Activated CD8-positive, alpha-beta T cell treated with anti-CD3 and anti-CD28 coated beads, Interleukin-2, amount 10 ng/mL, durations not matched to agents 7 days and 5 days (primary cell): Measurements from ENCODE around the gene EVC. TPM values are rescaled to one million over a fixed set of nuclear protein-coding genes. Genes with fewer than 3 reads are reported as not detected.

Source experiments
- ATAC-seq: fragments of 150-1000 bp; cut with Tn5 transposase; one replicate; pipeline ENCODE4 v1.10.0; 2021; ENCODE audit warnings: moderate library complexity
- CTCF ChIA-PET: fragments of 350-600 bp; sonication (Branson Sonifier 250); formaldehyde crosslinking; loops from one replicate; lab custom pipeline; 2021; ENCODE audit warnings: antibody characterized with exemption; lab: Charles Lee
- POLR2A ChIA-PET: fragments of 350-600 bp; sonication (Branson Sonifier 250); formaldehyde crosslinking; loops from one replicate; lab custom pipeline; 2021; ENCODE audit warnings: antibody characterized with exemption; lab: Charles Lee
- DNase-seq: peaks from one replicate; pipeline ENCODE4 v3.0.0-alpha.2; 2020
- H3K27ac Mint-ChIP-seq: one replicate; pipeline ENCODE4 v1.8.0; 2021; ENCODE audit warnings: mild to moderate bottlenecking, mixed read lengths
- H3K27me3 Mint-ChIP-seq: one replicate; pipeline ENCODE4 v1.8.0; 2021; ENCODE audit warnings: low read depth, mixed read lengths
- H3K36me3 Mint-ChIP-seq: one replicate; pipeline ENCODE4 v1.8.0; 2021; ENCODE audit warnings: low read depth, mixed read lengths
- H3K4me1 Mint-ChIP-seq: one replicate; pipeline ENCODE4 v1.8.0; 2021; ENCODE audit warnings: low read depth, mixed read lengths
- H3K4me3 Mint-ChIP-seq: one replicate; pipeline ENCODE4 v1.8.0; 2021; ENCODE audit warnings: mild to moderate bottlenecking, mixed read lengths
- H3K9me3 Mint-ChIP-seq: one replicate; pipeline ENCODE4 v1.8.0; 2022; ENCODE audit warnings: mixed read lengths; ENCODE audit not compliant: insufficient read depth
- total RNA-seq, 2 experiments: library from RNA; stranded (reverse); gene quantifications; one replicate each; pipeline ENCODE4 v1.2.3, GENCODE V29; 2021

The EVC gene
- 1 to 10 TPM; 1.7 to 1.9 TPM for total RNA-seq

DNA sequence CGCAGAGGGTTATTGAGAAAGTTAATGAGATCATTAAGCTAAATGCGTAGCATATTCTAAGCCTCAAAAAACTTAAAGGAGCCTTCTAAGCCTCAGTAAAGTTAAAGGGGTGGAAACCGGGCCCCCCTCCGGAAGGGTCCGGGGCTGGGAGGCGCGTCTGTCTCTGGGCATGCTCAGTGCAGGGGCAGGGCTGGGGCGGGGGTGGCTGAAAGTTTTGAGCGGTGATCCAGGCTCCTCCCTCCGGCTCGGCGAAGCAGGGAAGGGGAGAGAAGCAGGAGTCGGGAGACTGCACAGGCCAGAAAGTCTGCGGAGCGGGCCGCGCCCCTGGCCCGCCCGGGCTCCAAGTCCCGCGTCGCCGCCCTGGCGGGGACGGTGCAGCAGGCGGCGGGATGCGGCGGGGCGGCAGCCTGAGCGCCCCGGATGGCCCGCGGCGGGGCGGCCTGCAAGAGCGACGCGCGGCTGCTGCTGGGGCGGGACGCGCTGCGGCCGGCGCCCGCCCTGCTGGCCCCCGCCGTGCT lies at the start of gene EVC:
Gene EVC (plus strand): TSS at position 241 of the 518 bp plus-strand sequence. CDS start 180 bp downstream, at position 421.
- peaks cover 40% of the 10 kb centered on the region for H3K27me3 Mint-ChIP-seq
- peak within 1 kb of the TSS; percentile 47 for H3K4me3 Mint-ChIP-seq
- peaks cover 6% of the 10 kb centered on the region for H3K4me1 Mint-ChIP-seq
- peaks cover 5% of the 10 kb centered on the region for H3K9me3 Mint-ChIP-seq
- ChIA-PET CTCF (no interaction called here), POLR2A (no interaction called here)
- ATAC-seq (peak; percentile 69), DNase-seq (no peak)
- no peak within 1 kb of the TSS for H3K27ac Mint-ChIP-seq
- H3K36me3 Mint-ChIP-seq: peaks cover 3% of the 10 kb centered on the region

DNA sequence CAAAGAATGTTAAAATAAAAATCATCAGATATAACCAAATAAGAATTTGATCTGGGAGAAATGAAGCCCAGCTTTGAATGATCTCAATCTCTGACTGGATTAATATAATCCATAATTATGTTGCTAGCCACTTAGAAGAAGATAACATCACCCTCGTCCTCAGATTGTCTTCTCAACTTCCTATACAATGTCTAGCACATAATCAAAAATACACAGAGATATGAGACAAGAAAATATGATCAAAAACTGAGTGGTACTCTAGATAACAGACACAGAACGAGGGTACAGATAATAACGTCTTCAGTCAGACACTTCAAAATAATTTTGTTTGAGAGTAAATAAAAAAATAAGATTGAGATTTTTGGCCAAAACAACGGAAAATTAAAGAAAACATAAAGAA lies 49.8 kb upstream of the EVC start:
- Mint-ChIP-seq H3K36me3 (peaks cover 4% of the 10 kb centered on the region), H3K27me3 (no peaks in the 10 kb centered on the region), H3K4me3 (no peak overlapping the region), H3K9me3 (peaks cover 10% of the 10 kb centered on the region), H3K4me1 (no peaks in the 10 kb centered on the region), H3K27ac (no peak overlapping the region)
- ChIA-PET CTCF (no interaction called here), POLR2A (no interaction called here)
- ATAC-seq: no peak
- no peak for DNase-seq

DNA sequence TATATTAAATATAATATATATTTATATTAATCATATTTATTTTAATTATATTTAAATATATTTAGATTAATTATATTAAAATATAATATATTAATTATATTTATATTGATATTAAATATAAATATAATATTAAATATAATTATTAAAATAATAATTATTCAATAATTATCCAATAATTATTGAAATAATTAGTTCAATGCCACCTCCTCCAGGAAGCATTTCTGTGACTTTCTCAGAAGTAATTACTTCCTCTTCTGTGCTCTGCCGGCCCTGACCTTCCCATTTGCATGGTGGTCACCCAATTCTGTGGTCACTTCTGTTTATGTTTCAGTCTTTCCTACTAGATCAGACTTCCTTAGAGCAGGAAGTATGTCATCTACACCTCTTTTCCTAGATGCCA lies 48.4 kb upstream of the EVC start:
- peaks cover 4% of the 10 kb centered on the region for H3K36me3 Mint-ChIP-seq
- no peak overlapping the region for H3K4me3 Mint-ChIP-seq
- no peak overlapping the region for H3K27ac Mint-ChIP-seq
- H3K4me1 Mint-ChIP-seq: no peaks in the 10 kb centered on the region
- ChIA-PET POLR2A (no interaction called here), CTCF (no interaction called here)
- ATAC-seq (no peak), DNase-seq (no peak)
- peaks cover 15% of the 10 kb centered on the region for H3K9me3 Mint-ChIP-seq
- no peaks in the 10 kb centered on the region for H3K27me3 Mint-ChIP-seq

DNA sequence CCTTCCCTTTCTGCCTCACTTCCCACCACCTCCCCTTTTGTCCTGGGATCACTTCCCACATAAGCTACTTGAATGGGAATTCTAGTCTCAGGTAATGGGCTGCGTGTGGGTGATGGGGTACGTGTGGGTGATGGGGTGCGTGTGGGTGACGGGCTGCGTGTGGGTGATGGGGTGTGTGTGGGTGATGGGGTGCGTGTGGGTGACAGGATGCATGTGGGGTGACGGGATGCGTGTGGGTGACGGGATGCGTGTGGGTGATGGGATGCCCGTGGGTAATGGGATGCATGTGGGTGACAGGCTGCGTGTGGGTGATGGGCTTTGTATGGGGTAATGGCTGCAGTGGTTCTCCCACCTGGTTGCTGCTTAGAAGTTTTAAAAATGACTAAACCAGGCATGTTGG lies 46.2 kb upstream of the EVC start:
- Mint-ChIP-seq H3K4me1 (no peaks in the 10 kb centered on the region), H3K36me3 (peaks cover 4% of the 10 kb centered on the region), H3K9me3 (peaks cover 15% of the 10 kb centered on the region), H3K27me3 (no peaks in the 10 kb centered on the region), H3K27ac (no peak overlapping the region), H3K4me3 (no peak overlapping the region)
- no peak for DNase-seq
- CTCF ChIA-PET: no interaction called here
- ATAC-seq: no peak
- POLR2A ChIA-PET: no interaction called here

DNA sequence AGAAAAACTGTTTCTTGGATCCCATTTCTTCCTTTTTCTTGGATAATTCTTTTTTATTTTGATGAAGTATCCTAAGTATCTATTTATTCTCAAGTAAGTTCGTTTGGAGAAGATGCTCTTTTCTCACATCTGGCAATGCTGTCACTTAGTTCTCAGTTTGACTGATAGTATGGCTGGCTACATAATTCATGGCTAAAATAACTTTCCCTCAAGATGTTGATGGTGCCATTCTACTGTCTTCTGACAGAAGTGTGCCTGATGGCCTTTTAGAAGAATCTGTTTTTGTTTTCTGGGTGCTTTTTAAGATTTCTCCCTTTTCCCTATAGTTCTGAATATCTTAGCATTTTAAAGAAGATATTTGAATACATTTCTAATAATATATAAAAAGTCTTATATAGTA lies 44.3 kb upstream of the EVC start:
- DNase-seq (no peak), ATAC-seq (no peak)
- H3K4me3 Mint-ChIP-seq: no peak overlapping the region
- ChIA-PET CTCF (no interaction called here), POLR2A (no interaction called here)
- peaks cover 4% of the 10 kb centered on the region for H3K36me3 Mint-ChIP-seq
- no peaks in the 10 kb centered on the region for H3K27me3 Mint-ChIP-seq
- peaks cover 11% of the 10 kb centered on the region for H3K9me3 Mint-ChIP-seq
- H3K27ac Mint-ChIP-seq: no peak overlapping the region
- no peaks in the 10 kb centered on the region for H3K4me1 Mint-ChIP-seq

DNA sequence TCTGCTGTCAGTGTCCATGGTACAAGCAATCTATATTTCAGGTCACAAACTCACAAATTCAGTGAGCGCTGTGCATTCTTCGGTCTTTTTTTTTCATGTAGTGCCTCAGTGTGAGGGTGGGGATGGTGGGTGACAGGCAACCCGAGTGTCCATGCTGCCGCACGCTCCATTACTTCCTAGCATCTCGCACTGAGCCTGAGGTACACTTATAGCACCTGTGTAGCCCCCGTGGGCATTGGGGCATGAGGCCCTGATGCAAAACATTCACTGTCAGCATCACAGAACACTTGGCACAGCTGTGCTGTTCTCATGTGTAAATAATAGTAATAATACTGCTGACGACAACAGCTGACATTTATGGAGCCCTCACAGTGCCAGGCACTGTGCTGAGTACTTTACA lies 34.2 kb upstream of the EVC start:
- no peak overlapping the region for H3K4me3 Mint-ChIP-seq
- H3K9me3 Mint-ChIP-seq: no peaks in the 10 kb centered on the region
- no peak overlapping the region for H3K27ac Mint-ChIP-seq
- DNase-seq: no peak
- no peak for ATAC-seq
- ChIA-PET CTCF (no interaction called here), POLR2A (no interaction called here)
- H3K36me3 Mint-ChIP-seq: no peaks in the 10 kb centered on the region
- no peaks in the 10 kb centered on the region for H3K4me1 Mint-ChIP-seq
- H3K27me3 Mint-ChIP-seq: no peaks in the 10 kb centered on the region

DNA sequence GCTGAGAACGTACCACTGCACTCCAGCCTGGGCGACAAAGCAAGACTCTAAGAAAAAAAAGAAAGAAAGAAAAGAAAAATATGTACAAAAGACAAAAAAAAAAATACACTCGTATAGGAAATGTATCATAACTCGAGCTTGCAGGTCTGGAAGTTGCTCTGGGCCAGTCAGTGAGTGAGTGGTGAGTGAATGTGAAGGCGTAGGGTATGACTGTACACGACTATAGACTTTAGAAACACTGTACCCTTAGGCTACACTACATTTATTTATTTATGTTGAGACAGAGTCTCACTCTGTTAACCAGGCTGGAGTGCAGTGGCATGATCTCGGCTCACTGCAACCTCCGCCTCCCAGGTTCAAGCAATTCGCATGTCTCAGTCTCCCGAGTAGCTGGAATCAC lies 32.0 kb upstream of the EVC start:
- DNase-seq: no peak
- CTCF ChIA-PET: no interaction called here

DNA sequence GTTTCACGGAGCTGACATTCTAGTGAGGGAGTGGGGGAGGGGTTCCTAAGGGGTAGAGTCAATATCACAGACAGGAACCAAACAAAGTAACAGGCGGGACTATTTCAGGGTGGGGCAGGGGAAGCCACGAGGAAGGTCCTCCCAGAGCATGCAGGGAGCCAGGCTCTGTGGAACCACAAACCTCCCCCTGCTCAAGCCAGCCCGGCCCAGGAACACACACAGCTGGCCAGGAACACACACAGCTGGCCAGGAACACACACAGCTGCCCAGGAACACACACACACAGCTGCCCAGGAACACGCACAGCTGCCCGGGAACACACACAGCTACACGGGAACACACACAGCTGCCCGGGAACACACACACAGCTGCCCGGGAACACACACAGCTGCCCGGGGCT lies 27.4 kb upstream of the EVC start:
- Mint-ChIP-seq H3K9me3 (no peaks in the 10 kb centered on the region), H3K27ac (no peak overlapping the region), H3K4me3 (no peak overlapping the region), H3K4me1 (no peaks in the 10 kb centered on the region), H3K36me3 (no peaks in the 10 kb centered on the region), H3K27me3 (no peaks in the 10 kb centered on the region)
- DNase-seq: no peak
- ChIA-PET CTCF (no interaction called here), POLR2A (no interaction called here)
- no peak for ATAC-seq

More for the DNA sequence above, 32.0 kb upstream of the EVC start:
- Mint-ChIP-seq H3K4me3 (no peak overlapping the region), H3K27ac (no peak overlapping the region), H3K4me1 (no peaks in the 10 kb centered on the region), H3K27me3 (no peaks in the 10 kb centered on the region), H3K36me3 (no peaks in the 10 kb centered on the region), H3K9me3 (no peaks in the 10 kb centered on the region)
- POLR2A ChIA-PET: no interaction called here
- no peak for ATAC-seq

DNA sequence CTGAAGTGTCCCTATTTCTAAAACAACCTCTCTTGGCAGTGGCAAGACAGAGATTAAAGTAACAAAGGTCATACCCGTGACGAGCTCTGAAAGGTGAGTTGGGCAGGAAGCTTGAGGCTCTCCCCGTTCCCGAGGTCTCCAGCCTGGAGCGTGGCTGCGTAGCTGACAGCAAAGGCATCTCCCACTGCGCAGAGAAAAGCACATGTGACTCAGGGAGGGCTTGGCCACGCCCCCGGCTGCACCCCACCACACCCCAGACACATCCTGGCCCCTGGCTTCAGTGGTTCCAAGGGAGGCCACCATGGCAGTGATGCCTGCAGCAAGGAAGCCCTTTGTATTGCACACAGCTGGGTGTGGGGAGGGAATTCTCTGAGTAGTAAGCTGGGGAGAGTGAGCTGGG lies 25.7 kb upstream of the EVC start:
- Mint-ChIP-seq H3K36me3 (no peaks in the 10 kb centered on the region), H3K4me1 (no peaks in the 10 kb centered on the region), H3K27me3 (no peaks in the 10 kb centered on the region), H3K27ac (no peak overlapping the region), H3K9me3 (no peaks in the 10 kb centered on the region), H3K4me3 (no peak overlapping the region)
- POLR2A ChIA-PET: no interaction called here
- no peak for ATAC-seq
- no peak for DNase-seq
- CTCF ChIA-PET: no interaction called here

DNA sequence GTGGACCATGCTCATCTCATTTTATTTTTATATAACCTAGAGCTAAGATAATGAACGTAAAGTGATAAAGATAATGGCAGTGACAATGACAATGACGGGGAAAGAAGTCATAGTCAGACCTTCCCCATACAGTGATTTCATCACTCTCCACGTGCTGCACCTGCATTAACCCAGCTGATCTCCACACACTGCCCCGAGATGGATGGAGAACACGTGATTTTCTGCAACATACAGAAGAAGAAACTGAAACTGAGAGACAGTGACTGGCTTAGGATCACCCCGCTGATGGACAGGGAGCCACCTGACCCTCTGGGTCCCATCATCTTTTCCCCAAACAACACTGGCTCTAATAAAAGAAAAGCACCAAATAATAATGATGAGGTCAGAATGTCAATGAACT lies 24.7 kb upstream of the EVC start:
- H3K27ac Mint-ChIP-seq: no peak overlapping the region
- no peaks in the 10 kb centered on the region for H3K9me3 Mint-ChIP-seq
- DNase-seq (no peak), ATAC-seq (no peak)
- ChIA-PET POLR2A (no interaction called here), CTCF (no interaction called here)
- no peak overlapping the region for H3K4me3 Mint-ChIP-seq
- no peaks in the 10 kb centered on the region for H3K27me3 Mint-ChIP-seq
- no peaks in the 10 kb centered on the region for H3K36me3 Mint-ChIP-seq
- no peaks in the 10 kb centered on the region for H3K4me1 Mint-ChIP-seq

DNA sequence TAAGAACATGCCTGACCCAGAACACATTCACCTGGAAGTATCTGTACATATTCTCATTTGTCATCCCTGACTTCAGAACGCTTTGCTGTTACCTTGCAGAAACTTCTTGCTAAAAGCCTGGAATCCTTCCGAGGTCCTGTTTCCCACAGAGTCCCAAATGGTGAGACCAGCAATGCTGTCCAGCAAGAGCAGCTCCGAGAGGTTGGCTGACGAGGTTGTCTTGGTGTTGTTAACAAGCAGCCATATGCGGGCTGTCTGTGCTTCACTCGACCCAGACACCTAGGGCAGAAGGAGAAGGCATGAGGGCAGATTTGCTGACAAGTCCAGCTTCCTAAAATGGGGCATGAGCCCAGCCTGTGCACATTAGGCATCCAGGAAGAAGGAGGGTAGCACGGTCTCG lies 21.9 kb upstream of the EVC start:
- H3K27ac Mint-ChIP-seq: no peak overlapping the region
- no peaks in the 10 kb centered on the region for H3K9me3 Mint-ChIP-seq
- POLR2A ChIA-PET: no interaction called here
- no peaks in the 10 kb centered on the region for H3K4me1 Mint-ChIP-seq
- no peak for DNase-seq
- no peak overlapping the region for H3K4me3 Mint-ChIP-seq
- H3K27me3 Mint-ChIP-seq: no peaks in the 10 kb centered on the region
- CTCF ChIA-PET: no interaction called here
- ATAC-seq: no peak
- no peaks in the 10 kb centered on the region for H3K36me3 Mint-ChIP-seq

DNA sequence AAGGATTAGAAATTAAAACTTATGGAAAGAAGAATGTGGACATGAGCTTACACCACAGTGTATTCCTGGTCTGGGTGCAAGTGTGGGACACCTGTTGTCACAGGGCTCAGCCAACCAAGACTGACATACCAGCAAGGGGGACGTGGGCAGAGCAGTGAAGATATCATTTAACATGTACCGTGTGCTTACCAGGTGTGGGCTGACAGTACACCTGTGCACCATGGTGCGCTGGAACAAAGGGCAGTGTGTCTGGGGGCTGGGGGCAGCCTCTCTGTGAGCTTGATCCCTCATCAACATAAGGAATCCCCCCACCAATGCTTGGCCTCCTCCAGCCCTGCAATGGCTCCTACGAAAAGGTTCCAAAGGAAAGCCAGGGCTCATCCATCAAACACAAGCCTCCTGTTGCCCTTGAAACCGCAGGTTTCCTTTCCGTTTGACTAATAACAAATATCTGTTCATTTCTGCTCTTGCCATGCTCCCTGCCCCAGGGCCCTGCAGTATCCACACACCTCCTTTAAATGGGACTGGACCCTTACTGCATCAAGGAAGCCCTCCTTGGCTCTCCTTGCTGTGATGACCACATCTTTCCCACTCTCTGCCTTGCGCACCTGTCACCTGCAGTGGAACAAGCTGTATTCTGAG lies 19.4 kb upstream of the EVC start:
- Mint-ChIP-seq H3K4me1 (no peaks in the 10 kb centered on the region), H3K9me3 (no peaks in the 10 kb centered on the region), H3K36me3 (no peaks in the 10 kb centered on the region), H3K27me3 (no peaks in the 10 kb centered on the region), H3K4me3 (no peak overlapping the region), H3K27ac (no peak overlapping the region)
- ChIA-PET POLR2A (no interaction called here), CTCF (no interaction called here)
- DNase-seq (no peak), ATAC-seq (no peak)

DNA sequence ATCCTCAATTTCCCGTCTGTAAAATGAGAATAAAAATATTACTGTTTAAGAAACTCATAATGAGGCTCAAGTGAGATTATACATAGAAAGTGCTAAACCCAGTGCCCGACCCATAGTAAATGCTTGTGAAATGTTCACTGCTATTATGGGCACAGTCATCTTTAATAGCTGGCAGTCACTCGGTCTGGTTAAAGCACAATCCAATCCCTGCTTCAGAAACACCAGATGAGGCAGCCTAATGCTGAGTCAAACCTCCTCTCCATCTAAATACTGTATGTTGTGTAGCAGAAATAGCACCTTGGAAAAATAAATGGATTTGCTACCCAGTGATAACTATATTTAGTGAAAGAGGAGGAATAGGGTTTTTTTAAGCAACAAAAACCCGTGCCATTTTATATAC lies 17.1 kb upstream of the EVC start:
- no peaks in the 10 kb centered on the region for H3K9me3 Mint-ChIP-seq
- no peaks in the 10 kb centered on the region for H3K36me3 Mint-ChIP-seq
- H3K27ac Mint-ChIP-seq: no peak overlapping the region
- DNase-seq: no peak
- H3K4me1 Mint-ChIP-seq: no peaks in the 10 kb centered on the region
- ChIA-PET CTCF (no interaction called here), POLR2A (no interaction called here)
- H3K4me3 Mint-ChIP-seq: no peak overlapping the region
- no peak for ATAC-seq
- H3K27me3 Mint-ChIP-seq: no peaks in the 10 kb centered on the region
